NCI-H524 treated with DMSO at 0.1 percent for 48 hours (cell line): ENCODE measurements around the gene CLRN3.

Source experiments
- DNase-seq: peaks from one replicate; lab custom pipeline; 2025; lab: John Stamatoyannopoulos, UW

The CLRN3 gene

GRCh38 chr10:127892743-127893142, at the start of gene CLRN3:
CLRN3 (minus strand) TSS chr10:127892941; CDS start chr10:127892784, 157 bp downstream.
- no peak for DNase-seq

GRCh38 chr10:127940866-127941640, 48.3 kb upstream of the CLRN3 start:
- no peak for DNase-seq

GRCh38 chr10:127939786-127940330, 47.1 kb upstream of the CLRN3 start:
- DNase-seq, result no peak

GRCh38 chr10:127937915-127938463, 45.2 kb upstream of the CLRN3 start:
- DNase-seq, result no peak

- DNase-seq, result no peak
Measured at GRCh38 chr10:127937069-127937468, 44.3 kb upstream of the CLRN3 start.

GRCh38 chr10:127935071-127935561, 42.4 kb upstream of the CLRN3 start:
- no peak for DNase-seq

GRCh38 chr10:127934383-127934782, 41.6 kb upstream of the CLRN3 start:
- DNase-seq, result no peak

- no peak for DNase-seq
Measured at GRCh38 chr10:127933271-127933670, 40.5 kb upstream of the CLRN3 start.

GRCh38 chr10:127932521-127933270, 40.0 kb upstream of the CLRN3 start:
- no peak for DNase-seq

GRCh38 chr10:127928021-127928806, 35.5 kb upstream of the CLRN3 start:
- no peak for DNase-seq

GRCh38 chr10:127926455-127926854, 33.7 kb upstream of the CLRN3 start:
- DNase-seq, result no peak

- DNase-seq, result no peak
Measured at GRCh38 chr10:127925471-127926207, 32.9 kb upstream of the CLRN3 start.

GRCh38 chr10:127923646-127924045, 30.9 kb upstream of the CLRN3 start:
- no peak for DNase-seq

- DNase-seq, result no peak
Measured at GRCh38 chr10:127922675-127923366, 30.1 kb upstream of the CLRN3 start.

- DNase-seq, result no peak
Measured at GRCh38 chr10:127922206-127922605, 29.5 kb upstream of the CLRN3 start.

GRCh38 chr10:127921753-127922145, 29.0 kb upstream of the CLRN3 start:
- no peak for DNase-seq

GRCh38 chr10:127921075-127921752, 28.5 kb upstream of the CLRN3 start:
- no peak for DNase-seq

- no peak for DNase-seq
Measured at GRCh38 chr10:127920306-127921074, 27.7 kb upstream of the CLRN3 start.
